Type B pancreatic cell (in vitro differentiated cells): ENCODE data around the gene STK4. TPM values are rescaled to one million over a fixed set of nuclear protein-coding genes. Genes with fewer than 3 reads are reported as not detected.

Experiments
- DNase-seq: peaks from one replicate; pipeline ENCODE4 v3.0.0; 2021; ENCODE audit warnings: mixed read lengths; ENCODE audit not compliant: unreplicated experiment; ENCODE audit errors: extremely low spot score
- H3K27ac Mint-ChIP-seq: 2 replicates; pipeline ENCODE4 v1.8.0; 2021; ENCODE audit warnings: mild to moderate bottlenecking, mixed read lengths
- H3K27me3 Mint-ChIP-seq: 2 replicates; pipeline ENCODE4 v1.8.0; 2021; ENCODE audit warnings: mixed read lengths
- H3K36me3 Mint-ChIP-seq: 2 replicates; pipeline ENCODE4 v1.8.0; 2021; ENCODE audit warnings: mixed read lengths
- H3K4me1 Mint-ChIP-seq: one replicate; pipeline ENCODE4 v1.8.0; 2021; ENCODE audit warnings: mixed read lengths; ENCODE audit not compliant: unreplicated experiment
- H3K4me3 Mint-ChIP-seq: 2 replicates; pipeline ENCODE4 v1.8.0; 2021; ENCODE audit warnings: mild to moderate bottlenecking, mixed read lengths
- H3K9me3 Mint-ChIP-seq: 2 replicates; pipeline ENCODE4 v1.8.0; 2021; ENCODE audit warnings: mixed read lengths
- CTCF ChIP-seq: fragments of 200-600 bp; sonication (generic); conservative IDR thresholded peaks from 2 replicates; pipeline ENCODE4 v1.5.0; 2021; ENCODE audit warnings: antibody characterized with exemption, mild to moderate bottlenecking
- total RNA-seq: library from RNA; stranded (reverse); gene quantifications from 2 replicates; pipeline ENCODE4 v1.2.1, GENCODE V29; 2021; ENCODE audit warnings: low replicate concordance

Gene STK4
- total RNA-seq, 1 donor from 2014 or later: 32.6 TPM

- no peak for TF ChIP-seq CTCF
- Mint-ChIP-seq H3K27ac (no peak overlapping the region), H3K9me3 (no peaks in the 10 kb centered on the region), H3K36me3 (peaks cover 20% of the 10 kb centered on the region), H3K27me3 (no peaks in the 10 kb centered on the region), H3K4me3 (no peak overlapping the region), H3K4me1 (peaks cover 16% of the 10 kb centered on the region)
- no peak for DNase-seq
Observed at GRCh38 chr20:44973053-44973452, 6.7 kb downstream of the STK4 start.

GRCh38 chr20:44976698-44977097 lies 10.4 kb downstream of the STK4 start:
- no peak overlapping the region for H3K4me3 Mint-ChIP-seq
- H3K4me1 Mint-ChIP-seq: no peaks in the 10 kb centered on the region
- H3K27ac Mint-ChIP-seq: no peak overlapping the region
- no peak for DNase-seq
- no peaks in the 10 kb centered on the region for H3K27me3 Mint-ChIP-seq
- TF ChIP-seq CTCF: no peak
- H3K9me3 Mint-ChIP-seq: no peaks in the 10 kb centered on the region
- H3K36me3 Mint-ChIP-seq: peaks cover 26% of the 10 kb centered on the region

GRCh38 chr20:44979090-44979621 lies 12.8 kb downstream of the STK4 start:
- DNase-seq: no peak
- no peak overlapping the region for H3K4me3 Mint-ChIP-seq
- no peak for TF ChIP-seq CTCF
- no peaks in the 10 kb centered on the region for H3K9me3 Mint-ChIP-seq
- no peak overlapping the region for H3K27ac Mint-ChIP-seq
- no peaks in the 10 kb centered on the region for H3K27me3 Mint-ChIP-seq
- no peaks in the 10 kb centered on the region for H3K4me1 Mint-ChIP-seq
- peaks cover 24% of the 10 kb centered on the region for H3K36me3 Mint-ChIP-seq

GRCh38 chr20:44981736-44982406 lies 15.6 kb downstream of the STK4 start:
- H3K4me1 Mint-ChIP-seq: no peaks in the 10 kb centered on the region
- no peak for TF ChIP-seq CTCF
- DNase-seq: no peak
- H3K27ac Mint-ChIP-seq: no peak overlapping the region
- no peaks in the 10 kb centered on the region for H3K9me3 Mint-ChIP-seq
- H3K27me3 Mint-ChIP-seq: no peaks in the 10 kb centered on the region
- no peak overlapping the region for H3K4me3 Mint-ChIP-seq
- peaks cover 13% of the 10 kb centered on the region for H3K36me3 Mint-ChIP-seq

- Mint-ChIP-seq H3K27ac (no peak overlapping the region), H3K4me3 (no peak overlapping the region), H3K9me3 (no peaks in the 10 kb centered on the region), H3K4me1 (no peaks in the 10 kb centered on the region), H3K36me3 (peaks cover 13% of the 10 kb centered on the region), H3K27me3 (no peaks in the 10 kb centered on the region)
- TF ChIP-seq CTCF: no peak
- no peak for DNase-seq
Observed at GRCh38 chr20:44983093-44983674, 16.9 kb downstream of the STK4 start.
